ENCODE measurements around the gene CERT1.
"Not testable (repeated sequence)": the region's sequence is repeated elsewhere in the genome, so short reads cannot be mapped to it uniquely, and the experiment has no call there.

Gene CERT1

GRCh38 chr5:75522542-75522941, 11.1 kb upstream of the CERT1 start:
- DNase-seq, result no peak

- no peak for DNase-seq
Measured at GRCh38 chr5:75522025-75522424, 10.6 kb upstream of the CERT1 start.

- no peak for DNase-seq
Measured at GRCh38 chr5:75521195-75521594, 9.8 kb upstream of the CERT1 start.

- DNase-seq, result no peak
Measured at GRCh38 chr5:75519761-75520160, 8.3 kb upstream of the CERT1 start.

GRCh38 chr5:75514323-75514722, 2.9 kb upstream of the CERT1 start:
- no peak for DNase-seq

GRCh38 chr5:75513841-75514240, 2.4 kb upstream of the CERT1 start:
- DNase-seq, result peak in 1 of 2 donors; percentile 12

- peak; percentile 15 to 33 for DNase-seq
Measured at GRCh38 chr5:75512383-75513074, 1.1 kb upstream of the CERT1 start.

- peak; percentile 8 to 35 for DNase-seq
Measured at GRCh38 chr5:75510836-75511434, 494 bp downstream of the CERT1 start.

GRCh38 chr5:75510417-75510835, 1.0 kb downstream of the CERT1 start:
- DNase-seq, result peak; percentile 31 to 38

- peak; percentile 76 to 87 for DNase-seq
Measured at GRCh38 chr5:75509956-75510355, 1.5 kb downstream of the CERT1 start.

GRCh38 chr5:75509546-75509945, 1.9 kb downstream of the CERT1 start:
- peak; percentile 65 to 75 for DNase-seq

GRCh38 chr5:75507841-75508240, 3.6 kb downstream of the CERT1 start:
- no peak for DNase-seq

- DNase-seq, result not testable (repeated sequence)
Measured at GRCh38 chr5:75505112-75505511, 6.3 kb downstream of the CERT1 start.

- not testable (repeated sequence) for DNase-seq
Measured at GRCh38 chr5:75498875-75499274, 12.6 kb downstream of the CERT1 start.

GRCh38 chr5:75498208-75498777, 13.1 kb downstream of the CERT1 start:
- DNase-seq, result no peak

GRCh38 chr5:75496026-75496425, 15.4 kb downstream of the CERT1 start:
- DNase-seq, result no peak

- DNase-seq, result no peak
Measured at GRCh38 chr5:75491621-75492020, 19.8 kb downstream of the CERT1 start.

- not testable (repeated sequence) for DNase-seq
Measured at GRCh38 chr5:75489847-75490246, 21.6 kb downstream of the CERT1 start.

- no peak for DNase-seq
Measured at GRCh38 chr5:75484605-75485004, 26.8 kb downstream of the CERT1 start.

- no peak for DNase-seq
Measured at GRCh38 chr5:75482482-75482881, 28.9 kb downstream of the CERT1 start.

- no peak for DNase-seq
Measured at GRCh38 chr5:75481024-75481423, 30.4 kb downstream of the CERT1 start.

GRCh38 chr5:75475364-75475763, 36.1 kb downstream of the CERT1 start:
- no peak for DNase-seq

GRCh38 chr5:75473463-75473862, 38.0 kb downstream of the CERT1 start:
- no peak for DNase-seq

- DNase-seq, result no peak
Measured at GRCh38 chr5:75472973-75473372, 38.5 kb downstream of the CERT1 start.

Measured in inflammatory macrophage treated with lipopolysaccharide for 1 hour (primary cell).